ENCODE data around the gene ACTR3.
"Not testable (repeated sequence)": the region's sequence is repeated elsewhere in the genome, so short reads cannot be mapped to it uniquely, and the experiment has no call there.

ACTR3 gene

GRCh38 chr2:113922784-113923183 lies 32.9 kb downstream of the ACTR3 start:
- FAIRE-seq (no peak), DNase-seq (ENCODE audit: insufficient read length, low spot score) (no peak)
- no peak for TF ChIP-seq CTCF (IDR thresholded peaks at IDR 0.05; ENCODE audit: insufficient read depth, missing control alignments)

GRCh38 chr2:113925884-113926283 lies 36.0 kb downstream of the ACTR3 start:
- no peak for TF ChIP-seq CTCF (IDR thresholded peaks at IDR 0.05; ENCODE audit: insufficient read depth, missing control alignments)
- DNase-seq (ENCODE audit: insufficient read length, low spot score) (no peak), FAIRE-seq (no peak)

- no peak for TF ChIP-seq CTCF (IDR thresholded peaks at IDR 0.05; ENCODE audit: insufficient read depth, missing control alignments)
- DNase-seq (ENCODE audit: insufficient read length, low spot score) (no peak), FAIRE-seq (no peak)
These were observed 36.4 kb downstream of the ACTR3 start for GRCh38 chr2:113926314-113926713.

- no peak for TF ChIP-seq CTCF (IDR thresholded peaks at IDR 0.05; ENCODE audit: insufficient read depth, missing control alignments)
- FAIRE-seq (peak; percentile 38), DNase-seq (ENCODE audit: insufficient read length, low spot score) (no peak)
These were observed 40.6 kb downstream of the ACTR3 start for GRCh38 chr2:113930448-113930847.

- TF ChIP-seq CTCF (IDR thresholded peaks at IDR 0.05; ENCODE audit: insufficient read depth, missing control alignments): no peak
- DNase-seq (ENCODE audit: insufficient read length, low spot score): no peak
- FAIRE-seq: no peak
These were observed 47.6 kb downstream of the ACTR3 start for GRCh38 chr2:113937501-113937900.

GRCh38 chr2:113940891-113941290 lies 51.0 kb downstream of the ACTR3 start:
- FAIRE-seq: no peak
- no peak for DNase-seq (ENCODE audit: insufficient read length, low spot score)
- TF ChIP-seq CTCF (IDR thresholded peaks at IDR 0.05; ENCODE audit: insufficient read depth, missing control alignments): no peak

- not testable (repeated sequence) for FAIRE-seq
These were observed 55.9 kb downstream of the ACTR3 start for GRCh38 chr2:113945784-113946183.

GRCh38 chr2:113950906-113951305 lies 61.0 kb downstream of the ACTR3 start:
- DNase-seq (ENCODE audit: insufficient read length, low spot score); FAIRE-seq: not testable (repeated sequence)

More at GRCh38 chr2:113945784-113946183, 55.9 kb downstream of the ACTR3 start:
- not testable (repeated sequence) for DNase-seq (ENCODE audit: insufficient read length, low spot score)
